Activated CD4-positive, alpha-beta T cell treated with anti-CD3 and anti-CD28 coated beads, Interleukin-2, amount 50 U/mL, for 48 hours (primary cell): ENCODE data around the gene MYOC.
"Not testable (repeated sequence)": the region's sequence is repeated elsewhere in the genome, so short reads cannot be mapped to it uniquely, and the experiment has no call there.

Experiments
- DNase-seq, 2 experiments: peaks; one replicate each; pipeline ENCODE4 v3.0.0-alpha.2; 2020

MYOC gene

DNA sequence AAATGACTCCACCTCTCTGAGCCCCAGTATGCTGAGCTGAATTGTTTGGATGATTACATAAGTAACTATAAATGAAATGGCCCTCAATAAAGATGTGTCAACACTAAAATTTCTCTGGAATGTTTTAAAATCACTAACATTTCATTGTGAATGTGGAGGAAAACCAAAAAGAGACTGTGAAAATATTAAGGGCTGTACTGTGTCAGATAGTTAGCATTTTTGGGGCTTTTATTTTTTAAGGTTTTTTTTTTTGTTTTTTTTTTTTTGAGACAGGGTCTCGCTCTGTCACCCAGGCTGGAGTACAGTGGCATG lies 6.3 kb downstream of the MYOC start:
- no peak for DNase-seq

- no peak for DNase-seq
Measured at GRCh38 chr1:171645553-171646248, 6.8 kb downstream of the MYOC start.

- DNase-seq: peak; percentile 69 to 81
Measured at GRCh38 chr1:171644805-171645483, 7.5 kb downstream of the MYOC start.

GRCh38 chr1:171643156-171643555 lies 9.3 kb downstream of the MYOC start:
- DNase-seq: no peak

DNA sequence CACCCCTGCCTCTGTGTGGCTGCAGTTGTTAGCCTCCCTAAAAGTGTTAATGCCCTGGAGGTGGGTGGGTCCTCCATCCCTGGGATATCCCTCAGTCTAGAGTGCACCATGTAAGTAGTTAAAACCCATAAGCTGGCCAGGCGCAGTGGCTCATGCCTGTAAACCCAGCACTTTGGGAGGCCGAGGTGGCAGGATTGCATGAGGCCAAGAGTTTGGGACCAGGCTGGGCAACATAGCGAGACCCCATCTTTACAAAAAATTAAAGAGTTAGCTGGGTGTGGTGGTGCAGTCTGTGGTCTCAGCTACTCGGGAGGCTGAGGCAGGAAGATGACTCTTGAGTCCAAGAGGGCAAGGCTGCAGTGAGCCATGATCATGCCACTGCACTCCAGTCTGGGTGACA lies 10.3 kb downstream of the MYOC start:
- DNase-seq: no peak

- no peak for DNase-seq
Measured at GRCh38 chr1:171641076-171641864, 11.2 kb downstream of the MYOC start.

DNA sequence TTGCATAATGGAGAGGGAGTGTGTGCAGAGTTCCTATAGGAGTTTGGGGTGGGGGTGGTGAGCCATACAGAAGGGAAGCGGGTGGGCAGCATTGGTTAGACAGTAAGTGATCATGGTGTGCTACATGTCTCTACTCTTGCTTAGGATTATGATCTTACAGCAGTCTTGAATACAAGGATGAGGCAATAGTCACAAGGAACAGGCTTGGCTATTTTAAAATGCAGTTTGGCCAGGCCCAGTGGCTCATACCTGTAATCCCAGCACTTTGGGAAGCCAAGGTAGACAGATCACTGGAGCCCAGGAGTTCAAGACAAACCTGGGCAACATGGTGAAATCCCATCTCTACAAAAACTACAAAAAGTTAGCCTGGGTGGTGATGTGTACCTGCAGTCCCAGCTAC lies 12.3 kb downstream of the MYOC start:
- no peak for DNase-seq

DNA sequence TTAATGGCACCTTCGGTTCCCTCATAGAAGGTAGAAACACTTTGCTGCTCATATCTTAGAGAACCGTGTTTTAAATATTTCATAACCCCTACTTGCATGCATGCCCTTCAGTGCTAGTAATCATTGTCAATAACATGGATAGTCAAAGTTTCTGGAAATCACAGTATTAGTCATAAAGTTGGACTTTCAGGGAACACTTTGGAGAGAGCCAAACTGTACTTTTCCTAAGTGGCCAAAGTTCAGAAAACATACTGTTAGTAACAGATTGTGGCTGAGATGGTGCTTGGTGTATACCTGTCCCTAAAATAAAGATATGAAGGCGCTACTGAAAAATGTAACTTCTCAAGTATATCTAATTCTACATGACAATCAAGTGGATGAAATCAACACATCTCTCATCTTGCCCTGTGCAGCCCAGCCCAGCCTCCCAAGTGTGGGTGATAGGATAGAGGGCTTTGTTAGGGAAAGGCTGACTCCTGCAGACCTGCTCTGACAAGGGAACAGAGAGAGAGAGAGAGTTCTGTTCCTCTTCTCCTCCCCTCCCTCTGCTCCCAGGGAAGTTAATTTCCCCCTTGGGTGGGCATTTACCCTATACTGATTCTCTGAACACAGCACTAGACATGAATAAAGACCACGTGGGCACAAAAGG lies 14.4 kb downstream of the MYOC start:
- DNase-seq: no peak

GRCh38 chr1:171636141-171636540 lies 16.3 kb downstream of the MYOC start:
- no peak for DNase-seq

DNA sequence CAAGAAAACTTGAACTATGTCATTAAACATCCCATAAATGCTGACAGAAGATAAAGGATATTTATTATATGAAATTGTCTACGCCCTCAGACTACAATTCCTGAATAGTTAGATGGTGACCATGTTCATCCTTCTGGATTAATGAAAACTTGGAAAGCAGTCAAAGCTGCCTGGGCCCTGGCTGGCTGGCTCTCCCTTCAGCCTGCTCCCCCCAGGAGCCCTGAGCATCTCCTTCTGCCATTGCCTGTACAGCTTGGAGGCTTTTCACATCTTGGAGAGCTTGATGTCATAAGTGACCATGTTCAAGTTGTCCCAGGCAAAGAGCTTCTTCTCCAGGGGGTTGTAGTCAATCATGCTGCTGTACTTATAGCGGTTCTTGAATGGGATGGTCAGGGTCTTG lies 16.8 kb downstream of the MYOC start:
- DNase-seq: no peak

- DNase-seq: no peak
Measured at GRCh38 chr1:171628225-171628624, 24.3 kb downstream of the MYOC start.

DNA sequence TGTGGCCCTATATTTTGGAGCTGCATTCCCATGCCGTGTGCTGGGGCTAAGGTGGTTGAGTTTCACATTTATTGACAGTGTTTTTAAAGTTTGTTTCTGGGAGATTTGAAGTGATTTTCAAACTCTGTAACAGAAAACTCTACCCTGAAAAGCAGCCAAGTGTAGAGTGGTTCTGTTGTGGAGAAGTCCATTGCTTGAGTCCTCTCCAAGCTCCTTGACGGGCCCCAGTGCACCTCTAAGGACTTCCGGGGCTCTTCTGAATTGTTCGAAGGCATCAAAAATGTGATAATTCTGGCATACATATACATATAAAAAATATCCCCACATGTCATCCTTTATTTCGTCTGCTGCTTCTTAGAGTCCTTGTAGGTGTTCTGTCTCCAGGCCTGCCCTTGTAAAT lies 25.5 kb downstream of the MYOC start:
- no peak for DNase-seq

DNA sequence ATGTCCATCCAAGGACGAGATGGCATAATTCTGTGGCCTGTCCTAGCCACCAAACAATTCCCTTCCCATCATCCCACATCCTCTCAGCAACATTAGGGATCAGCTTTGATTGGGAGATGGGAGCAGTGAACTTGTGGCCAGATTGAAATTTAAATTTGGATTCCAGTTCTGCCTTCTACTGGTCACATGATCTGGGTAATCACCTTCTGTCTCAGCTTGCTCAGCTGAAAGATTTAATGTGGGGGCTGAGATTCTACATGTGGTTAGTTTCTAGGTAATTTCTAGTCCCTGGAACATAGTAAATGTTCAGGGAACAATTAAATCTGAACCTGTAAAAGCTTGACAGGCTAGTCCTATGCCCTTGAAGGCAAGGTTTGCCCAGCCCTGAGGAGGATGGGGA lies 27.3 kb downstream of the MYOC start:
- DNase-seq: no peak

GRCh38 chr1:171623651-171624331 lies 28.7 kb downstream of the MYOC start:
- no peak for DNase-seq

DNA sequence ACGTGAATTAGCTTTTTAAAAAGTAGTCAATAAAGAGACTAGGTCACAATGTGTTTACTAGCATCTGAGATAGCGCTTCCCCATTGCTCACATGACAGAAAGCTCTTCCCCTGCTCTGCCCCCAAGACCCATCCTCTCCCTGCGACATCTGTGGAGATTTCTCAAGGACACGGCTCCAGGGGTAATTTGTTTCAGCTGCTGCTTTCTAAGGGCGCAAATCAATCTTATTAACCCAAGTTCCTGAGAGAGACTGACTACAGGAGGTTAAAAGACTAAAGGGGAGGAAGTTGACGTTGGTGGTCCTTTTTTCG lies 30.4 kb downstream of the MYOC start, which contains the start of gene MYOCOS:
Gene MYOCOS (plus strand): TSS at position 92 of the 311 bp plus-strand sequence. CDS start 1,641 bp downstream, outside the sequence.
- DNase-seq: no peak

DNA sequence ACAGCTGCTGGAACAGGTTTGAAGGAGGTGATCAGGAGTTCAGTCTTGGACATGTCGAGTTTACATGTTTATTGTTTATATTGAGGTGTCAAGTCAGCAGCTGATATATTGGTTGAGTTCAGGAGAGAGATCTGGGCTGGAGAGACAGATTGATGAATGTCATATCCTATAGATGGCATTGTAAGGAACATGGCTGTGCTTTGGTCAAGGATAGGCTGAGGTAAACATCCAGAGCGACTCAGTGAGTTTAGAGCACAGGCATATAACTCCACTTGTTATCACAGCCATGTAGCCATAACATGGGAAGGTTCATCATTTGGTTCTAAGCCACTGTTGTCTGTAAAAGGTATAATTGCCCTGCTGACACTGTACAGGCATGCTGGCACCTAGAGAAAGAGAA lies 35.9 kb downstream of the MYOC start:
- DNase-seq: no peak

GRCh38 chr1:171615122-171615906 lies 37.2 kb downstream of the MYOC start:
- not testable (repeated sequence) for DNase-seq

DNA sequence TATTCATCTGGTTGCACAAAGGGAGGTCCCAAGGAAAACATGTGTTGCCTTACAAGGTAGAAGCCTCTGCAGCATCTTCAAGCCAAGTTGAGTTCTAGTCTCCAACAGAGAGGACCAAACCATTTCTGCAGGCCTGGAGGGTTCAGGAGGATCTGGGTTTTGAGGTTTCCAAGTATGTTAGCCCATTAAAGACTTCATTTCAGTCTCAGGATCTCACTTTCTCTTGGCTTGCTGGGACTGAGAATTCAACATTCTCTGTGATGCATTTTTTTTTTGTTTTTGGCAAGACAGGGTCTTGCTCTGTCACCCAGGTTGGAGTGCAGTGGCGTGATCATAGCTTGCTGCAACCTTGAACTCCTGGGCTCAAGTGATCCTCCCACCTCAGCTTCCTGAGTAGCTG lies 39.2 kb downstream of the MYOC start:
- DNase-seq: no peak

- no peak for DNase-seq
Measured at GRCh38 chr1:171611306-171611705, 41.2 kb downstream of the MYOC start.

GRCh38 chr1:171610385-171610784 lies 42.1 kb downstream of the MYOC start:
- no peak for DNase-seq

DNA sequence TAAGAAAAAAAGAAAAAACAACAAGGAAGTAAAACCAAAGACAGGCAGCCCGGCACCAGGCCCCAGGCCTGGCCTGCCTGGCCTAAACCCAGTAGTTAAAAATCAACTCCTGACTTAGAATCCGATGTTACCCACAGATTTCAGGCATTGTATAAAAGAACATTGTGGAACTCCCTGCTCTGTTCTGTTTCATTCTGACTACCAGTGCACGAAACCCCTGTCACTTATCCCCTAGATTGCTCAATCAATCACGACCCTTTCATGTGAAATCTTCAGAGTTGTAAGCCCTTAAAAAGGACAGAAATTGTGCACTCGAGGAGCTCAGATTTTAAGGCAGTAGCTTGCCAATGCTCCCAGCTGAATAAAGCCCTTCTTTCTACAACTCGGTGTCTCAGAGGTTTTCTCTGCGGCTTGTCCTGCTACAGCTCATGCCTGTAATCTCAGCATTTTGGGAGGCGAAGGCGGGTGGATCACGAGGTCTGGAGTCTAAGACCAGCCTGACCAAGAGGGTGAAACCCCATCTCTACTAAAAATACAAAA lies 46.0 kb downstream of the MYOC start:
- DNase-seq: no peak

GRCh38 chr1:171603042-171603441 lies 49.4 kb downstream of the MYOC start:
- DNase-seq: not testable (repeated sequence)
